PFSK-1 (cell line): ENCODE measurements around the gene SSNA1.

ENCODE experiments used
- FOXP2 ChIP-seq: optimal IDR thresholded peaks from 2 replicates; pipeline ENCODE3; 2011; ENCODE audit warnings: borderline replicate concordance, control low read depth, inconsistent platforms; ENCODE audit not compliant: insufficient read depth; ENCODE audit errors: extremely low read length, extremely low read depth
- POLR2AphosphoS5 ChIP-seq: IDR thresholded peaks from 2 replicates; pipeline ENCODE4 v1.6.1; 2012; ENCODE audit warnings: low read depth, mild to moderate bottlenecking, control low read depth, low read length, moderate library complexity
- SIN3A ChIP-seq: IDR thresholded peaks from 2 replicates; pipeline ENCODE4 v1.6.1; 2012; ENCODE audit warnings: mild to moderate bottlenecking, low read length, moderate library complexity, borderline replicate concordance; ENCODE audit not compliant: insufficient read depth
- TAF1 ChIP-seq: IDR thresholded peaks from 2 replicates; pipeline ENCODE4 v1.6.1; 2012; ENCODE audit warnings: low read length, control low read depth, borderline replicate concordance; ENCODE audit not compliant: insufficient read depth
- TF ChIP-seq, protein P1 (sequence below), 2 experiments: IDR thresholded peaks; 2 replicates each; pipeline versions ENCODE4 v1.6.1 to v1.8.0; 2011 to 2012; ENCODE audit warnings: low read depth in 2 of 2, low read length in 2 of 2, control low read depth in 1 of 2, inconsistent platforms in 1 of 2, mild to moderate bottlenecking in 1 of 2, moderate library complexity in 1 of 2; ENCODE audit not compliant: insufficient read depth in 1 of 2

DNA sequence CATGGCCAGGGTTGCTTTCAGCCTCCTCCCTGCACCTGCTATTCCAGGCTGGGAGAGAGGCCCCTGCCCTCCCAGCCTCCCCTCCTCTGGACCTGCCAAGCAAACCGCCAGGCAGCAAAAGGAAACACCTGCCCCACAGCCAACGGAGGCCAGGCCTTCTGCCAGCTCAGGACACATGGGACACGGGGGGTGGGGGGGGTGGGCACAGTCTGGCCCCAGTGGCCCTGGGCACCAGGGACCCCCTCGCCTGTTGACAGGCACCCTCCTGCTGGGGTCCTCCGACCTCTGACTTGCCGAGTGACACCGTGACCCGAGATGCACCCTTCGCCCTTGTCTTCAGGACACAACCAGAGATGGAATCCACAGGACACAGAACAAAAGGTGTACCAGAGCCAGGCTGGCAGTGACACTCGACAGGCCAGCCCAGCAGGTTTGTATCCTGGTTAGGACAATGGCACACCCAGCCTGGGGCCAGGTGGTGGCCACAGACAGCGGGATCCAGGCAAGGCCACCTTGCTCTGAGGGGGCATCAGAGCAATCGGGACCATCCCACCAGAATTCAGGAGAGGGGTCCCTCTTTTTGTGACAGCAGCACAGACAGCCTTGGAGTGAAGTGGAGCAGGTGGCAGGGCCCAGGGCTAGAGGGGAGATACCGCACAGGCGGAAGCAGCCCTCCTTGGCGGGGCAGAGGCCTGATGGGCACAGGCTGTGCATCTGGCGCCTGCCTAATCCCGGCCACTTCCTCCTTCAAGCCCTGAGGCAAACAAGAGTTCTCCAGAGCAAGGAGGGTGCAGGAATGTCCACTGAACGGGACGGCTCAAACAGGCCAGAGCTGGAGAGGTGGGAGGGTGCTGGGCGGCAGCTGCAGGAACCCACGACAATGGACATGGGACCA is 15.3 kb upstream of the SSNA1 start:
- TF ChIP-seq POLR2AphosphoS5: no peak
- no peak for TF ChIP-seq TAF1
- TF ChIP-seq, protein P1, sequence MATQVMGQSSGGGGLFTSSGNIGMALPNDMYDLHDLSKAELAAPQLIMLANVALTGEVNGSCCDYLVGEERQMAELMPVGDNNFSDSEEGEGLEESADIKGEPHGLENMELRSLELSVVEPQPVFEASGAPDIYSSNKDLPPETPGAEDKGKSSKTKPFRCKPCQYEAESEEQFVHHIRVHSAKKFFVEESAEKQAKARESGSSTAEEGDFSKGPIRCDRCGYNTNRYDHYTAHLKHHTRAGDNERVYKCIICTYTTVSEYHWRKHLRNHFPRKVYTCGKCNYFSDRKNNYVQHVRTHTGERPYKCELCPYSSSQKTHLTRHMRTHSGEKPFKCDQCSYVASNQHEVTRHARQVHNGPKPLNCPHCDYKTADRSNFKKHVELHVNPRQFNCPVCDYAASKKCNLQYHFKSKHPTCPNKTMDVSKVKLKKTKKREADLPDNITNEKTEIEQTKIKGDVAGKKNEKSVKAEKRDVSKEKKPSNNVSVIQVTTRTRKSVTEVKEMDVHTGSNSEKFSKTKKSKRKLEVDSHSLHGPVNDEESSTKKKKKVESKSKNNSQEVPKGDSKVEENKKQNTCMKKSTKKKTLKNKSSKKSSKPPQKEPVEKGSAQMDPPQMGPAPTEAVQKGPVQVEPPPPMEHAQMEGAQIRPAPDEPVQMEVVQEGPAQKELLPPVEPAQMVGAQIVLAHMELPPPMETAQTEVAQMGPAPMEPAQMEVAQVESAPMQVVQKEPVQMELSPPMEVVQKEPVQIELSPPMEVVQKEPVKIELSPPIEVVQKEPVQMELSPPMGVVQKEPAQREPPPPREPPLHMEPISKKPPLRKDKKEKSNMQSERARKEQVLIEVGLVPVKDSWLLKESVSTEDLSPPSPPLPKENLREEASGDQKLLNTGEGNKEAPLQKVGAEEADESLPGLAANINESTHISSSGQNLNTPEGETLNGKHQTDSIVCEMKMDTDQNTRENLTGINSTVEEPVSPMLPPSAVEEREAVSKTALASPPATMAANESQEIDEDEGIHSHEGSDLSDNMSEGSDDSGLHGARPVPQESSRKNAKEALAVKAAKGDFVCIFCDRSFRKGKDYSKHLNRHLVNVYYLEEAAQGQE (IDR thresholded peaks at IDR 0.05; ENCODE audit: insufficient read depth in 1 of 2, low read depth in 2 of 2, low read length in 2 of 2): no peak
- TF ChIP-seq FOXP2: no peak
- TF ChIP-seq SIN3A: no peak
